SW 1271 (cell line): ENCODE measurements around the gene GRSF1.
"Not testable (repeated sequence)": the region's sequence is repeated elsewhere in the genome, so short reads cannot be mapped to it uniquely, and the experiment has no call there.

Experiments used
- DNase-seq, 2 experiments: peaks; one replicate each; lab custom pipeline; 2025; lab: John Stamatoyannopoulos, UW

GRSF1 gene

GRCh38 chr4:70839589-70840093 is at the start of gene GRSF1:
Gene GRSF1, minus strand, starts transcription at chr4:70839890. Its CDS starts 63 bp downstream, at chr4:70839827.
- peak; percentile 39 to 59 for DNase-seq

GRCh38 chr4:70885174-70885573 is 45.5 kb upstream of the GRSF1 start:
- no peak for DNase-seq

GRCh38 chr4:70880739-70881138 is 41.0 kb upstream of the GRSF1 start:
- no peak for DNase-seq

- no peak for DNase-seq
Measured at GRCh38 chr4:70877556-70877955, 37.9 kb upstream of the GRSF1 start.

- DNase-seq = no peak
Measured at GRCh38 chr4:70874268-70875156, 34.8 kb upstream of the GRSF1 start.

GRCh38 chr4:70873216-70873615 is 33.5 kb upstream of the GRSF1 start:
- DNase-seq = no peak

- DNase-seq = no peak
Measured at GRCh38 chr4:70868778-70869177, 29.1 kb upstream of the GRSF1 start.

- DNase-seq = no peak
Measured at GRCh38 chr4:70863099-70863790, 23.6 kb upstream of the GRSF1 start.

- DNase-seq = no peak
Measured at GRCh38 chr4:70859066-70859465, 19.4 kb upstream of the GRSF1 start.

- no peak for DNase-seq
Measured at GRCh38 chr4:70858454-70858853, 18.8 kb upstream of the GRSF1 start.

- DNase-seq = no peak
Measured at GRCh38 chr4:70855464-70855863, 15.8 kb upstream of the GRSF1 start.

GRCh38 chr4:70849291-70849690 is 9.6 kb upstream of the GRSF1 start:
- no peak for DNase-seq

GRCh38 chr4:70844180-70844579 is 4.5 kb upstream of the GRSF1 start:
- no peak for DNase-seq

- DNase-seq = no peak
Measured at GRCh38 chr4:70842761-70843435, 3.2 kb upstream of the GRSF1 start.

GRCh38 chr4:70841951-70842350 is 2.3 kb upstream of the GRSF1 start:
- no peak for DNase-seq

GRCh38 chr4:70841211-70841610 is 1.5 kb upstream of the GRSF1 start:
- no peak for DNase-seq

- not testable (repeated sequence) for DNase-seq
Measured at GRCh38 chr4:70840631-70841030, 941 bp upstream of the GRSF1 start.

GRCh38 chr4:70840137-70840536 is 447 bp upstream of the GRSF1 start:
- DNase-seq = not testable (repeated sequence)

- peak in 1 of 2 experiments; percentile 15 for DNase-seq
Measured at GRCh38 chr4:70838666-70839588, 763 bp downstream of the GRSF1 start.

- DNase-seq = no peak
Measured at GRCh38 chr4:70838204-70838603, 1.5 kb downstream of the GRSF1 start.

- DNase-seq = no peak
Measured at GRCh38 chr4:70836081-70836480, 3.6 kb downstream of the GRSF1 start.
